SK-N-SH treated with all-trans-retinoic acid at 6 μM for 48 hours (cell line): ENCODE measurements around the gene KRTAP10-2.

Source experiments
- ARNTL ChIP-seq: fragments of 450-650 bp; formaldehyde crosslinking; IDR thresholded peaks from 2 replicates; pipeline ENCODE4 v1.5.0; 2020; ENCODE audit warnings: low read depth, mild to moderate bottlenecking, moderate library complexity, borderline replicate concordance
- CREB5 ChIP-seq: fragments of 250-450 bp; sonication (Bioruptor Pico); IDR thresholded peaks from 2 replicates; pipeline ENCODE4 v1.5.1; 2020; ENCODE audit warnings: low read depth, mild to moderate bottlenecking, moderate library complexity
- CSDC2 ChIP-seq: fragments of 250-450 bp; sonication (Bioruptor Pico); IDR thresholded peaks from 2 replicates; pipeline ENCODE4 v1.5.0; 2020; ENCODE audit warnings: mild to moderate bottlenecking, moderate library complexity
- GLIS3 ChIP-seq: fragments of 250-450 bp; sonication (Bioruptor Pico); IDR thresholded peaks from 2 replicates; pipeline ENCODE4 v1.5.0; 2020; ENCODE audit warnings: mild to moderate bottlenecking, moderate library complexity
- ISL1 ChIP-seq: fragments of 250-450 bp; sonication (Bioruptor Pico); IDR thresholded peaks from 2 replicates; pipeline ENCODE4 v2.1.2; 2022; ENCODE audit warnings: mild to moderate bottlenecking, moderate library complexity
- PATZ1 ChIP-seq: fragments of 250-450 bp; sonication (Bioruptor Pico); IDR thresholded peaks from 2 replicates; pipeline ENCODE4 v1.8.0; 2020; ENCODE audit warnings: mild to moderate bottlenecking, moderate library complexity, borderline replicate concordance
- POU6F1 ChIP-seq: fragments of 250-450 bp; sonication (Bioruptor Pico); IDR thresholded peaks from 2 replicates; pipeline ENCODE4 v1.8.0; 2021; ENCODE audit warnings: low read depth, mild to moderate bottlenecking, moderate library complexity, borderline replicate concordance
- RARB ChIP-seq: fragments of 250-450 bp; sonication (Bioruptor Pico); IDR thresholded peaks from 2 replicates; pipeline ENCODE4 v1.8.0; 2021; ENCODE audit warnings: mild to moderate bottlenecking, moderate library complexity
- SNAI2 ChIP-seq: fragments of 250-450 bp; sonication (Bioruptor Pico); IDR thresholded peaks from 2 replicates; pipeline ENCODE4 v1.5.0; 2020; ENCODE audit warnings: mild to moderate bottlenecking, moderate library complexity
- TCF4 ChIP-seq: fragments of 250-450 bp; sonication (Bioruptor Pico); IDR thresholded peaks from 2 replicates; pipeline ENCODE4 v1.8.0; 2021; ENCODE audit warnings: mild to moderate bottlenecking, moderate library complexity, borderline replicate concordance
- TSHZ2 ChIP-seq: fragments of 250-450 bp; sonication (Bioruptor Pico); IDR thresholded peaks from 2 replicates; pipeline ENCODE4 v1.5.0; 2020; ENCODE audit warnings: mild to moderate bottlenecking, moderate library complexity
- ZFP3 ChIP-seq: fragments of 250-450 bp; sonication (Bioruptor Pico); IDR thresholded peaks from 2 replicates; pipeline ENCODE4 v1.5.0; 2020; ENCODE audit warnings: mild to moderate bottlenecking, moderate library complexity
- ZNF565 ChIP-seq: fragments of 450-650 bp; formaldehyde crosslinking; conservative IDR thresholded peaks from 2 replicates; pipeline ENCODE4 v1.5.0; 2020; ENCODE audit warnings: low read depth, mild to moderate bottlenecking, moderate library complexity
- ZNF70 ChIP-seq: fragments of 450-650 bp; formaldehyde crosslinking; IDR thresholded peaks from 2 replicates; pipeline ENCODE4 v1.5.0; 2020; ENCODE audit warnings: mild to moderate bottlenecking, moderate library complexity

- TF ChIP-seq TSHZ2 (CRISPR knock-in tag), result no peak
- no peak for TF ChIP-seq ZNF565 (CRISPR knock-in tag)
- no peak for TF ChIP-seq ZFP3 (CRISPR knock-in tag)
- no peak for TF ChIP-seq ISL1 (CRISPR knock-in tag)
- no peak for TF ChIP-seq CSDC2
- no peak for TF ChIP-seq PATZ1 (CRISPR knock-in tag)
- no peak for TF ChIP-seq GLIS3 (CRISPR knock-in tag)
- TF ChIP-seq ZNF70 (CRISPR knock-in tag), result no peak
- no peak for TF ChIP-seq RARB (CRISPR knock-in tag)
- no peak for TF ChIP-seq ARNTL (CRISPR knock-in tag)
- no peak for TF ChIP-seq POU6F1
- no peak for TF ChIP-seq TCF4 (CRISPR knock-in tag)
- no peak for TF ChIP-seq CREB5 (CRISPR knock-in tag)
- no peak for TF ChIP-seq SNAI2 (CRISPR knock-in tag)
Observed at GRCh38 chr21:44590311-44590721, 39.0 kb upstream of the KRTAP10-2 start.
